Psoas muscle (tissue), 8 donors: ENCODE measurements around the gene TIMM21. TPM values are rescaled to one million over a fixed set of nuclear protein-coding genes. Genes with fewer than 3 reads are reported as not detected.

ENCODE experiments used
- ATAC-seq, 4 donors: fragments of 200-7000 bp; cut with Tn5 transposase; one replicate each; pipeline ENCODE4 v1.9.1; 2020; ENCODE audit warnings: moderate library complexity in 3 of 4, mild to moderate bottlenecking in 2 of 4
- DNase-seq, 2 donors: peaks; one replicate each; pipeline ENCODE4 v3.0.0-alpha.2; 2020
- H3K27ac ChIP-seq: fragments of 200-600 bp; one replicate; pipeline ENCODE4 v1.8.0; 2022
- H3K27me3 ChIP-seq, 3 donors: fragments of 200-600 bp in 1 of 3; one replicate each; pipeline versions ENCODE4 v1.6.1 to v1.8.0; 2013 to 2022; ENCODE audit warnings: low read length in 2 of 3, mild to moderate bottlenecking in 2 of 3, moderate library complexity in 1 of 3; ENCODE audit not compliant: insufficient read depth in 3 of 3
- H3K36me3 ChIP-seq, 2 donors: fragments of 200-600 bp in 1 of 2; one replicate each; pipeline versions ENCODE4 v1.6.1 to v1.8.0; 2013 to 2022; ENCODE audit warnings: low read depth in 1 of 2, mild to moderate bottlenecking in 1 of 2, moderate library complexity in 1 of 2; ENCODE audit not compliant: insufficient read depth in 1 of 2
- H3K4me1 ChIP-seq: fragments of 200-600 bp; one replicate; pipeline ENCODE4 v1.8.0; 2022
- H3K4me3 ChIP-seq: fragments of 200-600 bp; one replicate; pipeline ENCODE4 v1.8.0; 2022; ENCODE audit warnings: mild to moderate bottlenecking
- H3K9me3 ChIP-seq: fragments of 200-600 bp; one replicate; pipeline ENCODE4 v1.8.0; 2022
- CTCF ChIP-seq: fragments of 200-600 bp; IDR thresholded peaks from one replicate; pipeline ENCODE4 v1.8.0; 2022; ENCODE audit warnings: antibody characterized with exemption
- WGBS, 3 donors: extraction: QIAGEN DNeasy Blood & Tissue Kit; methylation state at CpG; one replicate each; pipeline versions ENCODE4 v1.1.6 to v1.1.7; 2013; 5-methylcytosine and 5-hydroxymethylcytosine counted together
- intact Hi-C, 2 donors: fragments of 100-400 bp; cut with DNase I; formaldehyde crosslinking; loops; one replicate each; pipeline versions ENCODE4 v1.11.0 to v1.14.2; 2022
- long read RNA-seq, 2 donors: library from polyadenylated mRNA; unstranded; transcript quantifications; one replicate each; pipeline ENCODE4 v2.0.0, GENCODE V29; 2021
- polyA plus RNA-seq, 3 donors: library from polyadenylated mRNA; stranded (reverse); fragments of 200-250 nt; gene quantifications; one replicate each; pipeline ENCODE4 v1.2.3, GENCODE V29; 2013
- total RNA-seq, 4 donors: library from RNA; stranded (reverse); fragmentation: NEBNext Ultra II Directional in 2 of 4; extraction: Animal tissue kit (Norgen Biotek cat#: 25700) in 2 of 4; gene quantifications; one replicate each; pipeline versions ENCODE4 v1.2.1 to v1.2.4, GENCODE V29; 2021 to 2023
- donor health status: healthy with polysubstance abuse.
- donor health status: DM: no; HTN: no; CAD: no; lungs with moderate emphysema.
- donor health status: Bipolar disorder and iron deficiency.
- donor health status: healthy.
- donor health status: DM: yes; HTN: yes; CAD: no.
- donor health status: DM: no; HTN: no; CAD: no.
- donor health status: DM: no; HTN: no; CAD: no.
- donor health status: DM: yes; HTN: yes; CAD: no.

The TIMM21 gene
- total RNA-seq (10 to 100 TPM; 52.6 to 91.6 (median 66.4) TPM), polyA plus RNA-seq (100 to 1,000 TPM in 2 of 3 donors, 10 to 100 TPM in 1; 76.8 to 201 (median 158) TPM)
- long read RNA-seq, donor 1, transcript TIMM21-201 (6 exons, 3,095 nt) = major isoform, 18 of 25 reads
- long read RNA-seq, donor 1, partial matches to known transcripts = 5 of 25 reads
- long read RNA-seq, donor 1, other reads (novel, unspliced or antisense) = 2 of 25 reads
- long read RNA-seq, donor 2, transcript TIMM21-201 (6 exons, 3,095 nt) = major isoform, 59 of 82 reads
- long read RNA-seq, donor 2, partial matches to known transcripts = 9 of 82 reads
- long read RNA-seq, donor 2, other reads (novel, unspliced or antisense) = 14 of 82 reads

GRCh38 chr18:74147779-74148542 lies at the start of gene TIMM21, which contains the start of gene FBXO15:
TIMM21 (plus strand) TSS chr18:74148523; CDS start chr18:74148809, 286 bp downstream.
FBXO15 (minus strand) TSS chr18:74147834; CDS start chr18:74147785, 49 bp downstream.
- intact Hi-C loops = loop anchor here (5.0 kb wide), 2 partner anchors 144 to 349 kb away; partner anchors contain the start of genes CYB5A (in 2 of the 2) and CNDP2 (in 1 of the 2)
- H3K36me3 ChIP-seq = peaks cover 0 to 13% of the 10 kb centered on the region in 2 donors
- peaks cover 32% of the 10 kb centered on the region for H3K4me1 ChIP-seq

GRCh38 chr18:74108460-74108859 lies 39.9 kb upstream of the TIMM21 start:
- 89 to 94% (median 92%) methylated on average over 2 of the region's 2 CpGs for WGBS, 3 donors
- no peak for ATAC-seq
- Histone ChIP-seq H3K36me3 (no peaks in the 10 kb centered on the region), H3K27me3 (no peaks in the 10 kb centered on the region), H3K27ac (no peak overlapping the region), H3K9me3 (peaks cover 7% of the 10 kb centered on the region), H3K4me1 (no peaks in the 10 kb centered on the region), H3K4me3 (no peak overlapping the region)
- intact Hi-C loops = no loop called here
- DNase-seq = no peak
- TF ChIP-seq CTCF = no peak

More at GRCh38 chr18:74147779-74148542, at the start of gene TIMM21, which contains the start of gene FBXO15:
- peak; percentile 96 to 97 (median 97) for ATAC-seq
- WGBS, 3 donors = 0% methylated on average over 58 of the region's 58 CpGs
- no peaks in the 10 kb centered on the region for H3K27me3 ChIP-seq
- H3K9me3 ChIP-seq = no peaks in the 10 kb centered on the region
- TF ChIP-seq CTCF = no peak
- H3K4me3 ChIP-seq = peak within 1 kb of the TSS; percentile 83
- peak within 1 kb of the TSS; percentile 93 for H3K27ac ChIP-seq
- DNase-seq = peak; percentile 98 to 99

GRCh38 chr18:74110149-74110548 lies 38.2 kb upstream of the TIMM21 start:
- 94 to 98% (median 96%) methylated on average over 1 of the region's 1 CpG for WGBS, 3 donors
- DNase-seq (no peak), ATAC-seq (no peak)
- H3K4me1 ChIP-seq = no peaks in the 10 kb centered on the region
- intact Hi-C loops = no loop called here
- H3K36me3 ChIP-seq = no peaks in the 10 kb centered on the region
- H3K9me3 ChIP-seq = peaks cover 7% of the 10 kb centered on the region
- no peaks in the 10 kb centered on the region for H3K27me3 ChIP-seq
- TF ChIP-seq CTCF = no peak
- no peak overlapping the region for H3K4me3 ChIP-seq
- no peak overlapping the region for H3K27ac ChIP-seq

- H3K4me3 ChIP-seq = no peak overlapping the region
- ATAC-seq (no peak), DNase-seq (no peak)
- H3K27ac ChIP-seq = no peak overlapping the region
- H3K4me1 ChIP-seq = no peaks in the 10 kb centered on the region
- intact Hi-C loops = no loop called here
- TF ChIP-seq CTCF = no peak
- WGBS, 3 donors = 70 to 87% (median 77%) methylated on average over 4 of the region's 4 CpGs
- H3K9me3 ChIP-seq = peaks cover 7% of the 10 kb centered on the region
- no peaks in the 10 kb centered on the region for H3K27me3 ChIP-seq
- no peaks in the 10 kb centered on the region for H3K36me3 ChIP-seq
These were observed 37.3 kb upstream of the TIMM21 start for GRCh38 chr18:74110976-74111375.
